NCI-H345 treated with DMSO at 0.1 percent for 48 hours (cell line): ENCODE measurements around the gene CCDC192.

Source experiments
- DNase-seq: peaks from one replicate; lab custom pipeline; 2025; ENCODE audit not compliant: unreplicated experiment; lab: John Stamatoyannopoulos, UW

CCDC192 gene

GRCh38 chr5:127943061-127943371 lies 239.8 kb downstream of the CCDC192 start:
- DNase-seq: no peak

- no peak for DNase-seq
Measured at GRCh38 chr5:127944125-127944524, 240.9 kb downstream of the CCDC192 start.

- no peak for DNase-seq
Measured at GRCh38 chr5:127947941-127948340, 244.8 kb downstream of the CCDC192 start.

- DNase-seq: no peak
Measured at GRCh38 chr5:127950707-127951391, 247.7 kb downstream of the CCDC192 start.

- DNase-seq: no peak
Measured at GRCh38 chr5:127951791-127952190, 248.6 kb downstream of the CCDC192 start.

- DNase-seq: no peak
Measured at GRCh38 chr5:127957183-127957582, 254.0 kb downstream of the CCDC192 start.

GRCh38 chr5:127957701-127958239 lies 254.6 kb downstream of the CCDC192 start:
- no peak for DNase-seq

GRCh38 chr5:127958421-127959011 lies 255.3 kb downstream of the CCDC192 start:
- no peak for DNase-seq

GRCh38 chr5:127959152-127959764 lies 256.1 kb downstream of the CCDC192 start:
- DNase-seq: peak; percentile 85

- no peak for DNase-seq
Measured at GRCh38 chr5:127960270-127960691, 257.1 kb downstream of the CCDC192 start.

GRCh38 chr5:127961006-127961762 lies 258.0 kb downstream of the CCDC192 start:
- no peak for DNase-seq

GRCh38 chr5:127961763-127962145 lies 258.6 kb downstream of the CCDC192 start:
- DNase-seq: no peak

GRCh38 chr5:127962491-127962890 lies 259.3 kb downstream of the CCDC192 start:
- DNase-seq: no peak

GRCh38 chr5:127963233-127963632 lies 260.0 kb downstream of the CCDC192 start:
- no peak for DNase-seq

GRCh38 chr5:127963931-127964330 lies 260.7 kb downstream of the CCDC192 start:
- DNase-seq: no peak

GRCh38 chr5:127967323-127967982 lies 264.3 kb downstream of the CCDC192 start:
- DNase-seq: no peak

- no peak for DNase-seq
Measured at GRCh38 chr5:127967983-127968592, 264.9 kb downstream of the CCDC192 start.

GRCh38 chr5:127969002-127969401 lies 265.8 kb downstream of the CCDC192 start:
- no peak for DNase-seq

GRCh38 chr5:127969651-127970050 lies 266.5 kb downstream of the CCDC192 start:
- DNase-seq: no peak

GRCh38 chr5:127970081-127970480 lies 266.9 kb downstream of the CCDC192 start:
- DNase-seq: no peak
